ENCODE measurements around the gene SHC1.

Gene SHC1

GRCh38 chr1:154969860-154970452 is 591 bp downstream of the SHC1 start:
- Histone ChIP-seq H3K9me3 (ENCODE audit: control insufficient read depth, insufficient read depth, low read depth, low read length) (no peaks in the 10 kb centered on the region), H3K27ac (ENCODE audit: extremely low read depth, low read depth, low read length) (peak overlapping the region; percentile 32; the same call in 1 of the 2 replicates), H3K4me3 (ENCODE audit: low read depth, low read length) (no peak overlapping the region), H3K36me3 (ENCODE audit: control insufficient read depth in 2 of 2, insufficient read depth in 1 of 2, low read length in 2 of 2) (peaks cover 0 to 45% of the 10 kb centered on the region in 2 experiments; a peak in 1 of 3 replicates), H3K4me1 (ENCODE audit: control insufficient read depth, insufficient read depth, low read length) (peaks cover 12% of the 10 kb centered on the region)
- ChIA-PET POLR2A (interaction anchor here (1.1 to 6.0 kb wide), 9 partner anchors 8 to 81 kb away, joined by 4 to 69 read pairs (median 4); partner anchors contain the start of genes ADAM15, FLAD1, PBXIP1 and PMVK), CTCF (interaction anchor here (0.6 to 2.0 kb wide), 6 partner anchors 8 to 91 kb away, joined by 3 to 16 read pairs (median 6); partner anchors contain the start of gene PYGO2)
- no peak for TF ChIP-seq GLIS2 (tag by site-specific recombination; IDR thresholded peaks at IDR 0.05)
- peak; percentile 53; the same call in 1 of the 2 replicates for TF ChIP-seq ZFHX2 (tag by site-specific recombination; conservative IDR thresholded peaks at IDR 0.05)
- no peak for TF ChIP-seq ZNF18 (tag by site-specific recombination; IDR thresholded peaks at IDR 0.05)
- no peak for TF ChIP-seq ZNF600 (tag by site-specific recombination; IDR thresholded peaks at IDR 0.05)
- no peak for TF ChIP-seq ZNF488 (tag by site-specific recombination; IDR thresholded peaks at IDR 0.05)
- TF ChIP-seq ZNF248 (tag by site-specific recombination; IDR thresholded peaks at IDR 0.05): no peak
- no peak for TF ChIP-seq HIC1 (tag by site-specific recombination; IDR thresholded peaks at IDR 0.05)
- no peak for TF ChIP-seq KLF17 (tag by site-specific recombination; IDR thresholded peaks at IDR 0.05)
- TF ChIP-seq HOXC10 (CRISPR knock-in tag; IDR thresholded peaks at IDR 0.05): no peak
- no peak for TF ChIP-seq ZNF311 (tag by site-specific recombination; IDR thresholded peaks at IDR 0.05; ENCODE audit: borderline replicate concordance)
- peak; percentile 38; the same call in 1 of the 2 replicates for TF ChIP-seq EGR2 (tag by site-specific recombination; IDR thresholded peaks at IDR 0.05; ENCODE audit: low read depth)
- no peak for TF ChIP-seq HOXD13 (CRISPR knock-in tag; IDR thresholded peaks at IDR 0.05; ENCODE audit: borderline replicate concordance)
- TF ChIP-seq ZSCAN18 (tag by site-specific recombination; IDR thresholded peaks at IDR 0.05): no peak
- no peak for TF ChIP-seq MEIS1 (CRISPR knock-in tag; IDR thresholded peaks at IDR 0.05; ENCODE audit: borderline replicate concordance)
- no peak for TF ChIP-seq ZNF24 (tag by site-specific recombination; IDR thresholded peaks at IDR 0.05)

- TF ChIP-seq ZNF677 (tag by site-specific recombination; IDR thresholded peaks at IDR 0.05) (no peak), KLF17 (tag by site-specific recombination; IDR thresholded peaks at IDR 0.05) (no peak), ZBTB20 (tag by site-specific recombination; IDR thresholded peaks at IDR 0.05) (no peak), PBX3 (CRISPR knock-in tag; IDR thresholded peaks at IDR 0.05) (no peak), ZNF223 (tag by site-specific recombination; IDR thresholded peaks at IDR 0.05) (no peak), ZNF501 (tag by site-specific recombination; IDR thresholded peaks at IDR 0.05) (no peak), ELK4 (IDR thresholded peaks at IDR 0.05; ENCODE audit: borderline replicate concordance, low read depth, low read length) (no peak), ZNF132 (tag by site-specific recombination; IDR thresholded peaks at IDR 0.05; ENCODE audit: borderline replicate concordance) (no peak)
- CTCF ChIA-PET: interaction anchor here (0.6 to 2.0 kb wide), 3 partner anchors 30 to 396 kb away, joined by 4 to 10 read pairs (median 5); no protein-coding TSS in a partner anchor
- H3K27ac ChIP-seq (ENCODE audit: extremely low read depth, low read depth, low read length): no peak overlapping the region
- H3K4me3 ChIP-seq (ENCODE audit: low read depth, low read length): no peak overlapping the region
- peaks cover 12% of the 10 kb centered on the region for H3K4me1 ChIP-seq (ENCODE audit: control insufficient read depth, insufficient read depth, low read length)
- no peaks in the 10 kb centered on the region for H3K9me3 ChIP-seq (ENCODE audit: control insufficient read depth, insufficient read depth, low read depth, low read length)
- peaks cover 0 to 53% of the 10 kb centered on the region in 2 experiments; a peak in 1 of 3 replicates for H3K36me3 ChIP-seq (ENCODE audit: control insufficient read depth in 2 of 2, insufficient read depth in 1 of 2, low read length in 2 of 2)
- POLR2A ChIA-PET: no interaction called here
Measured at GRCh38 chr1:154969246-154969645, 1.3 kb downstream of the SHC1 start.

Measured in HEK293 (cell line).